ENCODE measurements around the gene SLC41A2.
"Not testable (repeated sequence)": the region's sequence is repeated elsewhere in the genome, so short reads cannot be mapped to it uniquely, and the experiment has no call there.

SLC41A2 gene

GRCh38 chr12:104963757-104964156, 5.7 kb upstream of the SLC41A2 start:
- no peak for DNase-seq (ENCODE audit: low read depth)

GRCh38 chr12:104960464-104960863, 2.4 kb upstream of the SLC41A2 start:
- no peak for DNase-seq (ENCODE audit: low read depth)

GRCh38 chr12:104959335-104959841, 1.3 kb upstream of the SLC41A2 start:
- DNase-seq (ENCODE audit: low read depth): no peak

- no peak for DNase-seq (ENCODE audit: low read depth)
These were observed 780 bp upstream of the SLC41A2 start for GRCh38 chr12:104958805-104959334.

- DNase-seq (ENCODE audit: low read depth): no peak
These were observed 430 bp downstream of the SLC41A2 start for GRCh38 chr12:104957719-104958000.

- DNase-seq (ENCODE audit: low read depth): no peak
These were observed 996 bp downstream of the SLC41A2 start for GRCh38 chr12:104956870-104957718.

GRCh38 chr12:104955703-104956102, 2.4 kb downstream of the SLC41A2 start:
- DNase-seq (ENCODE audit: low read depth): no peak

- DNase-seq (ENCODE audit: low read depth): no peak
These were observed 4.8 kb downstream of the SLC41A2 start for GRCh38 chr12:104953323-104953722.

- no peak for DNase-seq (ENCODE audit: low read depth)
These were observed 5.3 kb downstream of the SLC41A2 start for GRCh38 chr12:104952816-104953215.

- DNase-seq (ENCODE audit: low read depth): no peak
These were observed 6.2 kb downstream of the SLC41A2 start for GRCh38 chr12:104951759-104952509.

- DNase-seq (ENCODE audit: low read depth): not testable (repeated sequence)
These were observed 9.4 kb downstream of the SLC41A2 start for GRCh38 chr12:104948716-104949115.

GRCh38 chr12:104944252-104944651, 13.8 kb downstream of the SLC41A2 start:
- DNase-seq (ENCODE audit: low read depth): no peak

- not testable (repeated sequence) for DNase-seq (ENCODE audit: low read depth)
These were observed 14.7 kb downstream of the SLC41A2 start for GRCh38 chr12:104943401-104943800.

GRCh38 chr12:104942075-104942474, 16.0 kb downstream of the SLC41A2 start:
- no peak for DNase-seq (ENCODE audit: low read depth)

- DNase-seq (ENCODE audit: low read depth): no peak
These were observed 16.6 kb downstream of the SLC41A2 start for GRCh38 chr12:104941454-104941853.

GRCh38 chr12:104939089-104939488, 19.0 kb downstream of the SLC41A2 start:
- no peak for DNase-seq (ENCODE audit: low read depth)

- DNase-seq (ENCODE audit: low read depth): no peak
These were observed 19.7 kb downstream of the SLC41A2 start for GRCh38 chr12:104938371-104938770.

GRCh38 chr12:104935886-104936285, 22.2 kb downstream of the SLC41A2 start:
- no peak for DNase-seq (ENCODE audit: low read depth)

GRCh38 chr12:104933778-104934177, 24.3 kb downstream of the SLC41A2 start:
- DNase-seq (ENCODE audit: low read depth): no peak

GRCh38 chr12:104933128-104933527, 25.0 kb downstream of the SLC41A2 start:
- DNase-seq (ENCODE audit: low read depth): no peak

GRCh38 chr12:104930388-104931326, 27.4 kb downstream of the SLC41A2 start:
- peak; percentile 11 for DNase-seq (ENCODE audit: low read depth)

GRCh38 chr12:104929977-104930376, 28.1 kb downstream of the SLC41A2 start:
- DNase-seq (ENCODE audit: low read depth): no peak

All from stimulated activated CD8-positive, alpha-beta memory T cell treated with anti-CD3 and anti-CD28 coated beads, Interleukin-4, amount 100 ng/mL, for 24 hours (primary cell).